Kidney (tissue), 14 donors: ENCODE data around the gene ASMTL. TPM values are rescaled to one million over a fixed set of nuclear protein-coding genes. Genes with fewer than 3 reads are reported as not detected.

Experiments
- DNase-seq, 5 donors: peaks; one replicate each; pipeline ENCODE4 v3.0.0-alpha.2; 2013 to 2020
- FAIRE-seq: peaks from 2 replicates; lab custom pipeline; 2012; peaks lifted over from hg19 to GRCh38; lab: Jason Lieb, UNC
- H3K27ac ChIP-seq, 2 donors: one replicate each; pipeline ENCODE4 v1.7.0; 2013; ENCODE audit warnings: low read depth in 2 of 2, low read length in 2 of 2, inconsistent platforms in 1 of 2
- H3K27me3 ChIP-seq: one replicate; pipeline ENCODE4 v1.7.1; 2013; ENCODE audit warnings: low read length, inconsistent platforms; ENCODE audit not compliant: control insufficient read depth, insufficient read depth
- H3K36me3 ChIP-seq, 3 donors: one replicate each; pipeline versions ENCODE4 v1.7.0 to v1.7.1; 2013; ENCODE audit warnings: low read length in 3 of 3, control low read depth in 1 of 3, inconsistent platforms in 1 of 3; ENCODE audit not compliant: insufficient read depth in 3 of 3, control insufficient read depth in 2 of 3
- H3K4me1 ChIP-seq, 3 donors: one replicate each; pipeline versions ENCODE4 v1.7.0 to v1.7.1; 2013; ENCODE audit warnings: low read length in 3 of 3, inconsistent platforms in 1 of 3, low read depth in 1 of 3; ENCODE audit not compliant: control insufficient read depth in 2 of 3, insufficient read depth in 2 of 3
- H3K4me3 ChIP-seq, 3 donors: one replicate each; pipeline versions ENCODE4 v1.7.0 to v1.8.1; 2013; ENCODE audit warnings: low read length in 3 of 3, control low read depth in 1 of 3, inconsistent platforms in 1 of 3
- H3K9ac ChIP-seq, 3 donors: one replicate each; pipeline versions ENCODE4 v1.7.0 to v1.7.1; 2013; ENCODE audit warnings: low read length in 3 of 3, control low read depth in 1 of 3, inconsistent platforms in 1 of 3
- H3K9me3 ChIP-seq, 3 donors: one replicate each; pipeline versions ENCODE4 v1.7.0 to v1.7.1; 2013; ENCODE audit warnings: low read length in 3 of 3, control low read depth in 1 of 3, inconsistent platforms in 1 of 3; ENCODE audit not compliant: control insufficient read depth in 2 of 3, insufficient read depth in 1 of 3
- intact Hi-C: fragments of 100-400 bp; cut with DNase I; formaldehyde crosslinking; loops from one replicate; pipeline ENCODE4 v1.11.1; 2022
- polyA plus RNA-seq: library from polyadenylated mRNA; stranded (reverse); fragments of 350-450 nt; fragmentation: Illumina TruSeq; extraction: RNeasy Lipid Tissue Mini Kit (QIAGEN cat#74804); gene quantifications from one replicate; pipeline ENCODE4 v1.2.3, GENCODE V29; 2014; ENCODE audit warnings: low read depth, low replicate concordance; ENCODE audit not compliant: insufficient read depth
- total RNA-seq: library from RNA; stranded (reverse); fragmentation: NEBNext Ultra II Directional; extraction: Animal tissue kit (Norgen Biotek cat#: 25700); gene quantifications from one replicate; pipeline ENCODE4 v1.2.1, GENCODE V29; 2021
- TF ChIP-seq, protein P1 (sequence below): IDR thresholded peaks from 3 replicates; pipeline ENCODE4 v1.5.1; 2012; ENCODE audit warnings: mild to moderate bottlenecking, moderate library complexity, borderline replicate concordance; ENCODE audit not compliant: insufficient read depth; ENCODE audit errors: extremely low read depth
- donor health status: control.
- donor health status: control.
- donor health status: control.
- donor health status: control.
- donor health status: control.
- donor health status: DM: yes; HTN: yes; CAD: no.
- donor health status: Normal renal cell carcinoma (clear cell type).

The ASMTL gene
- total and polyA plus RNA-seq, 2 donors from 2014 or later = 29.9 to 33.3 TPM

DNA sequence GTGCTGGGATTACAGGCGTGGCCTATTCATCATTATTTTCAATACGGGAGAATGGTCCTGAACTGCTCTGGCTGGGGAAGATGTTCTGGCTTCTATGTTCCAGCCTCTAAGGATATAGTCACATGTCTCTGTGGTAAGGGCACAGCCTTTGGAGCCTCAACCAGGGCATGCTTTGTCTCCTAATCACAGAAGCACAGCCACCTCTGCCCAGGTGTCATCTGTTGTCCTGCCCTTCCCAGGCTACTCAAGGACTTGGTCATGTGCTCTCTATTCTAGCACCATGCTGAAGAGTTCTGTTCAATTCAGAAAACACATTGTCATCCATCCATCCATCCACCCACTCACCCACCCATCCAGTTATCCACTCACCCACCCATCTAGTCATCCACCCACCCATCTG, 29.5 kb downstream of the ASMTL start:
- H3K27ac ChIP-seq = no peak overlapping the region
- FAIRE-seq = no peak
- H3K4me3 ChIP-seq = no peak overlapping the region
- TF ChIP-seq, protein P1, sequence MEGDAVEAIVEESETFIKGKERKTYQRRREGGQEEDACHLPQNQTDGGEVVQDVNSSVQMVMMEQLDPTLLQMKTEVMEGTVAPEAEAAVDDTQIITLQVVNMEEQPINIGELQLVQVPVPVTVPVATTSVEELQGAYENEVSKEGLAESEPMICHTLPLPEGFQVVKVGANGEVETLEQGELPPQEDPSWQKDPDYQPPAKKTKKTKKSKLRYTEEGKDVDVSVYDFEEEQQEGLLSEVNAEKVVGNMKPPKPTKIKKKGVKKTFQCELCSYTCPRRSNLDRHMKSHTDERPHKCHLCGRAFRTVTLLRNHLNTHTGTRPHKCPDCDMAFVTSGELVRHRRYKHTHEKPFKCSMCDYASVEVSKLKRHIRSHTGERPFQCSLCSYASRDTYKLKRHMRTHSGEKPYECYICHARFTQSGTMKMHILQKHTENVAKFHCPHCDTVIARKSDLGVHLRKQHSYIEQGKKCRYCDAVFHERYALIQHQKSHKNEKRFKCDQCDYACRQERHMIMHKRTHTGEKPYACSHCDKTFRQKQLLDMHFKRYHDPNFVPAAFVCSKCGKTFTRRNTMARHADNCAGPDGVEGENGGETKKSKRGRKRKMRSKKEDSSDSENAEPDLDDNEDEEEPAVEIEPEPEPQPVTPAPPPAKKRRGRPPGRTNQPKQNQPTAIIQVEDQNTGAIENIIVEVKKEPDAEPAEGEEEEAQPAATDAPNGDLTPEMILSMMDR = no peak
- H3K4me1 ChIP-seq = no peaks in the 10 kb centered on the region
- intact Hi-C loops = no loop called here
- H3K27me3 ChIP-seq = no peaks in the 10 kb centered on the region
- H3K9me3 ChIP-seq = peaks cover 0 to 8% (median 4%) of the 10 kb centered on the region in 3 donors
- peaks cover 6 to 18% (median 10%) of the 10 kb centered on the region in 3 donors for H3K36me3 ChIP-seq
- peak in 1 of 5 donors; percentile 1 for DNase-seq
- no peak overlapping the region for H3K9ac ChIP-seq

DNA sequence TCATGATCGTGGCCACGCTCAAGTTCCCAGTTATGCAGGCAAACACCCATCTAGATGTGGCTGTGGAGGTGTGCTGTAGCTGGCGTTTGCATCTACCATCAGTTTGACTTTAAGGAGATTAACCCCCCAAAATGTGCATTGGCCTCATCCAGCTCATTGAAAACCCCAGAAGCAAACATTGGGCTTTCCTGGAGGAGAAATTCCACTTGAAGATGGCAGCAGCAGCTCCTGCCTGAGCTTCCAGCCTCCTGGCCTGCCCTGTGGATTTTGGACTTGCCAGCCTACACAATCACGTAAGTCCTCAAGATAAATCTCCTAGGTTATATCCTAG, 30.6 kb downstream of the ASMTL start:
- TF ChIP-seq, protein P1 = no peak
- H3K27ac ChIP-seq = no peak overlapping the region
- no peak overlapping the region for H3K9ac ChIP-seq
- peaks cover 7 to 21% (median 13%) of the 10 kb centered on the region in 3 donors for H3K36me3 ChIP-seq
- no peak overlapping the region for H3K4me3 ChIP-seq
- DNase-seq (peak in 1 of 5 donors; percentile 21), FAIRE-seq (no peak)
- H3K9me3 ChIP-seq = peaks cover 0 to 9% (median 4%) of the 10 kb centered on the region in 3 donors
- H3K4me1 ChIP-seq = no peaks in the 10 kb centered on the region
- no peaks in the 10 kb centered on the region for H3K27me3 ChIP-seq
- intact Hi-C loops = no loop called here

DNA sequence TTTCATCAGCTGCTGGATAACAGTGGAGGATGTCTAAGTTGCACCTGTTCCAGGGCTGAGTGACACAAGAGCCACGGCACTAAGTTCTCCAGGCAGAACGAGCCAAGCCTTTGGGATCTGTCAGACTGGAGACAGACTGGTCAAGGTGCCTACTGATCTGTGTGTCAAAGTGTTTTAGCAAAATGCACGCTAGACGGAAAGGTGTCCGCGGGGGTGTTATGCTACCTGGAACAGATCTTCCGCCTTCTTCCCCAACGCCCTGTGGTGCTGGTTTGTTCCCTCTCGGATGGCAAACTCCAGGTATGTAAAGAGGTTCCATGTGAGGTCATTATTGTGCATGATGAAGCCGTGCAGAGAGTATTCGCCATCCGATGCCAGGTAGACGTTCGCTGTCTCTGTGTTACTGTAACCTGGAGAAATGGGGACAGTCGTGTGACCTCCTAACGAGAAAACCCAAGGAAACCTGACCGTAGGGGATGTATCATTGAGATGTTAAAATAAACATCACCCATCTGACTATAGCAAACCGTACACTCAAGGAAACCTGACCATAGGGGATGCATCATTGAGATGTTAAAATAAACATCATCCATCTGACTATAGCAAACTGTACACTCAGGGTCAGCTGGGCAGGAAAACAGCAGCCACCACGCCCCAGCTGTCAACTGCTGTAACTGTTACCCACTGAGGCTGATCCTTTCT, 31.1 kb downstream of the ASMTL start:
- DNase-seq (peak in 1 of 5 donors; percentile 35), FAIRE-seq (no peak)
- TF ChIP-seq, protein P1 = no peak
- intact Hi-C loops = no loop called here
- Histone ChIP-seq H3K27me3 (no peaks in the 10 kb centered on the region), H3K4me3 (no peak overlapping the region), H3K4me1 (no peaks in the 10 kb centered on the region), H3K9me3 (peaks cover 0 to 9% (median 4%) of the 10 kb centered on the region in 3 donors), H3K27ac (no peak overlapping the region), H3K36me3 (peaks cover 12 to 21% (median 19%) of the 10 kb centered on the region in 3 donors), H3K9ac (no peak overlapping the region)
